ENCODE measurements around the gene PCDHB3. TPM values are rescaled to one million over a fixed set of nuclear protein-coding genes. Genes with fewer than 3 reads are reported as not detected.
"Not testable (repeated sequence)": the region's sequence is repeated elsewhere in the genome, so short reads cannot be mapped to it uniquely, and the experiment has no call there.

Gene PCDHB3
- total RNA-seq, 1 donor from 2014 or later = 2.0 TPM

DNA sequence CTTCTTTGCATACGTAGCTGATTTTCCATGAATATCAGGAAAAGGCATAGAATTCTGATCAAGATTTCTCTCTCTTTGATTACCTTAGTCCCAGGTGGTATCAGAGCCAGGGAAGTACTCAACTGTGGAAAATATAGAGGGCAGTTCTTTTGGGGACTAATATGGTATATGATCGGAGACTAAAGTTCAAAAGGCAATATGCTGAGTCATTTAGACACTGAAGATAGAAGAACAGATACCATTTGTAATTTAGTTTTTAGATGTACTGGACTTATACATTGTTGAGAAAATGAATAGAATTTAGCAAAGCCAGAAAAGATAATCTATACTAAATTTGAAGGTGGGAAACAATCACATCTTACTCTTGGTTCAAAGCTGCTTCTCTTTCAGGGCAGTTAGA is 5.1 kb downstream of the PCDHB3 start:
- no peak for DNase-seq (ENCODE audit: extremely low spot score in 2 of 2)
- Histone ChIP-seq H3K27ac (no peak overlapping the region), H3K36me3 (no peaks in the 10 kb centered on the region), H3K27me3 (no peaks in the 10 kb centered on the region), H3K9me3 (peaks cover 6% of the 10 kb centered on the region), H3K4me1 (no peaks in the 10 kb centered on the region), H3K4me3 (no peak overlapping the region)
- TF ChIP-seq POLR2AphosphoS5 (IDR thresholded peaks at IDR 0.05; ENCODE audit: insufficient read depth in 1 of 2, low read depth in 1 of 2) (no peak), POLR2A (IDR thresholded peaks at IDR 0.05) (no peak)
- intact Hi-C loops (cut with DNase I) = no loop called here

GRCh38 chr5:141119250-141119649 is 19.0 kb downstream of the PCDHB3 start:
- Histone ChIP-seq H3K4me3 (no peak overlapping the region), H3K27ac (no peak overlapping the region), H3K4me1 (no peaks in the 10 kb centered on the region), H3K27me3 (no peaks in the 10 kb centered on the region), H3K9me3 (peaks cover 11% of the 10 kb centered on the region), H3K36me3 (no peaks in the 10 kb centered on the region)
- no peak for TF ChIP-seq CTCF (IDR thresholded peaks at IDR 0.05)
- TF ChIP-seq POLR2A (IDR thresholded peaks at IDR 0.05) = no peak
- TF ChIP-seq POLR2AphosphoS5 (IDR thresholded peaks at IDR 0.05; ENCODE audit: insufficient read depth in 1 of 2, low read depth in 1 of 2) = no peak
- DNase-seq (ENCODE audit: extremely low spot score in 2 of 2) = no peak
- intact Hi-C loops (cut with DNase I) = no loop called here

DNA sequence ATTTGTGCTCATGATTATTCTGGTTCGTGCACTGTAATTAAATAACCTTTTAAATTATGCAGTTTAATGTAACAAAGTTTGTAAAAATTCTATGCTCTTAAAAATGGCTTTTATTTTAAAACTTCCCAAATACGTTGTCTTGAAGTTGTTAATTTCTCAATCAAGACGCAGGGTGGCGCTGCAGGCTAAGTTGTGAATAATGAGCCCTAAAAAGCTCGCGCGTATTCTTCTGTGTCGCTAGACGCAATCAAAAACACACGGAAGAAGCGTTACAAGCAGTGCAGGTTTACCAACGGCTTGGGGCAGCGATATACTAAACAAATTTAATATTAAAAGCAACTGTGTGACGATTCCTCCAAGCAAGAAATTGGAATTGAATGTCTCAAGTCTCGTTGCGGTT is 21.3 kb downstream of the PCDHB3 start, which contains the start of gene PCDHB4:
PCDHB4 (plus strand) TSS at position 256 of the 400 bp plus-strand sequence. CDS start 181 bp downstream, outside the sequence.
- Histone ChIP-seq H3K27me3 (no peaks in the 10 kb centered on the region), H3K4me3 (peak within 1 kb of the TSS; percentile 20 to 26), H3K27ac (no peak within 1 kb of the TSS), H3K4me1 (no peaks in the 10 kb centered on the region), H3K36me3 (no peaks in the 10 kb centered on the region), H3K9me3 (peaks cover 6% of the 10 kb centered on the region)
- intact Hi-C loops (cut with DNase I) = no loop called here
- DNase-seq (ENCODE audit: extremely low spot score in 2 of 2) = no peak
- TF ChIP-seq POLR2AphosphoS5 (IDR thresholded peaks at IDR 0.05; ENCODE audit: insufficient read depth in 1 of 2, low read depth in 1 of 2) (no peak), CTCF (IDR thresholded peaks at IDR 0.05) (peak in 1 of 3 experiments; percentile 10), POLR2A (IDR thresholded peaks at IDR 0.05) (no peak)

DNA sequence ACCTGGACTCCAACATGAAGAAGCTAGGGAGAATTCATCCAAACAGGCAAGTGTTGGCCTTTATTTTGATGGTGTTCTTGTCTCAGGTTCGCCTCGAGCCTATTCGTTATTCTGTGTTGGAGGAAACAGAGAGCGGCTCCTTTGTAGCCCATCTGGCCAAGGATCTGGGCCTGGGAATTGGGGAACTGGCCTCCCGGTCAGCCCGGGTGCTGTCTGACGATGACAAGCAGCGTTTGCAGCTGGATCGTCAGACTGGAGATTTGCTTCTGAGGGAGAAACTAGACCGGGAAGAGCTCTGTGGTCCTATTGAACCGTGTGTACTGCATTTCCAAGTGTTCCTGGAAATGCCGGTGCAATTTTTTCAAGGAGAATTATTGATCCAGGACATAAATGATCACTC is 21.7 kb downstream of the PCDHB3 start:
- Histone ChIP-seq H3K9me3 (peaks cover 1% of the 10 kb centered on the region), H3K27ac (no peak overlapping the region), H3K4me3 (peak overlapping the region; percentile 20 to 26)

DNA sequence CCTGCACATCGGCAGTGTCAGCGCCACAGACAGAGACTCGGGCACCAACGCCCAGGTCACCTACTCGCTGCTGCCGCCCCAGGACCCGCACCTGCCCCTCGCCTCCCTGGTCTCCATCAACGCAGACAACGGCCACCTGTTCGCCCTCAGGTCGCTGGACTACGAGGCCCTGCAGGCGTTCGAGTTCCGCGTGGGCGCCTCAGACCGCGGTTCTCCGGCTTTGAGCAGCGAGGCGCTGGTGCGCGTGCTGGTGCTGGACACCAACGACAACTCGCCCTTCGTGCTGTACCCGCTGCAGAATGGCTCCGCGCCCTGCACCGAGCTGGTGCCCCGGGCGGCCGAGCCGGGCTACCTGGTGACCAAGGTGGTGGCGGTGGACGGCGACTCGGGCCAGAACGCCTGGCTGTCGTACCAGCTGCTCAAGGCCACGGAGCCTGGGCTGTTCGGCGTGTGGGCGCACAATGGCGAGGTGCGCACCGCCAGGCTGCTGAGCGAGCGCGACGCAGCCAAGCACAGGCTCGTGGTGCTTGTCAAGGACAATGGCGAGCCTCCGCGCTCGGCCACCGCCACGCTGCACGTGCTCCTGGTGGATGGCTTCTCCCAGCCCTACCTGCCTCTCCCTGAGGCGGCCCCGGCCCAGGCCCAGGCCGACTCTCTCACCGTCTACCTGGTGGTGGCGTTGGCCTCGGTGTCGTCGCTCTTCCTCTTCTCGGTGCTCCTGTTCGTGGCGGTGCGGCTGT is 23.3 kb downstream of the PCDHB3 start:
- intact Hi-C loops (cut with DNase I); H3K27me3 ChIP-seq; H3K9me3 ChIP-seq; H3K4me3 ChIP-seq; H3K27ac ChIP-seq; H3K4me1 ChIP-seq; DNase-seq (ENCODE audit: extremely low spot score in 2 of 2); H3K36me3 ChIP-seq: not testable (repeated sequence)

More for the DNA sequence above, 21.7 kb downstream of the PCDHB3 start:
- Histone ChIP-seq H3K27me3 (no peaks in the 10 kb centered on the region), H3K36me3 (no peaks in the 10 kb centered on the region), H3K4me1 (no peaks in the 10 kb centered on the region)
- TF ChIP-seq CTCF (IDR thresholded peaks at IDR 0.05) = no peak
- no peak for TF ChIP-seq POLR2AphosphoS5 (IDR thresholded peaks at IDR 0.05; ENCODE audit: insufficient read depth in 1 of 2, low read depth in 1 of 2)
- no peak for TF ChIP-seq POLR2A (IDR thresholded peaks at IDR 0.05)
- no peak for DNase-seq (ENCODE audit: extremely low spot score in 2 of 2)
- intact Hi-C loops (cut with DNase I) = no loop called here

DNA sequence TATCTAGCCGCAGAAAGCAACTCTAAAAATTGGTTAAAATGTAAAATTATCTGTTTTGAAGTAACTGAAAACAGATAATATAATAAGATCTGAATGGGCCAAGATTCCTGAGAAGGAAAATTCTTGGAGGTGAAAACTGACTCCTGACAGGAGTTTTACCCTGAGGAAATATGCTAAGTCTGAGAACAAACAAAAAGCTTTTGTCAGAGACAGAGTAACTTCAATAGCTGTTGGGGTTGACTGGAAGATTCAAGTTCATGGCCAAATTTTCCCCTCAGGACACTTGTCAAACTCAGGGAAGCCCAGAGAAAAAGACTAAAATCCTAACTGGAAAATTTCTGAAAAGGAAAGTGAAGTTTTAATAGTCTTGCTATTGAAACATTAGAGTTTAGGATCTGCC is 27.0 kb downstream of the PCDHB3 start:
- Histone ChIP-seq H3K36me3 (no peaks in the 10 kb centered on the region), H3K4me3 (no peak overlapping the region), H3K9me3 (no peaks in the 10 kb centered on the region), H3K27me3 (no peaks in the 10 kb centered on the region), H3K27ac (no peak overlapping the region), H3K4me1 (no peaks in the 10 kb centered on the region)
- no peak for DNase-seq (ENCODE audit: extremely low spot score in 2 of 2)
- intact Hi-C loops (cut with DNase I) = no loop called here
- TF ChIP-seq POLR2A (IDR thresholded peaks at IDR 0.05) (no peak), POLR2AphosphoS5 (IDR thresholded peaks at IDR 0.05; ENCODE audit: insufficient read depth in 1 of 2, low read depth in 1 of 2) (no peak), CTCF (IDR thresholded peaks at IDR 0.05) (no peak)
